Jurkat, Clone E6-1 (cell line): Measurements from ENCODE around the gene ARHGEF39.
A peak's percentile ranks its signal among the peaks of the same experiment; 100 is the strongest.
"Not testable (repeated sequence)": the region's sequence is repeated elsewhere in the genome, so short reads cannot be mapped to it uniquely, and the experiment has no call there.

Experiments used
- DNase-seq: peaks from one replicate; pipeline ENCODE4 v3.0.0-alpha.2; 2011; ENCODE audit warnings: low read depth, low spot score
- H3K4me3 ChIP-seq: 2 replicates; pipeline ENCODE4 v1.5.1; 2011; ENCODE audit warnings: mild to moderate bottlenecking, low read length, control low read depth, moderate library complexity

The ARHGEF39 gene

DNA sequence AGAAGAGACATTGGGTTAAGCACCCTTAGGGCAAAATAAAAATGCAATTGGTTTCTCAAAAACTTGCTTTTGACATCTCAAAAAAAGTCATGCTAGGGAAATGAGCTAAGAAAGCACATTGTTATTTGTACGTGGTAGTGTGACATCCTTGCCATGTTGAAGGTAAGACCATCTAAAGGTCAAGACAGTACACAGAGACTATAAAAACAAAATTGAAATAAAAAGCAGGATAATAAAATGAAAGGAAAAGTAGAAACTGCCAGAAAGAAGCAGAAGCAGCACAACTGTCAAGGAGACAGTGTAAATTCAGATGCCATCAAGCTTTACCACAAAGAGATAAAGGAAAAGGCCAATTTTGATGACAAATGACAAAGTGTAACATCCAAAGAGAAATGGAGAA lies 25.8 kb downstream of the ARHGEF39 start:
- not testable (repeated sequence) for DNase-seq, H3K4me3 ChIP-seq

DNA sequence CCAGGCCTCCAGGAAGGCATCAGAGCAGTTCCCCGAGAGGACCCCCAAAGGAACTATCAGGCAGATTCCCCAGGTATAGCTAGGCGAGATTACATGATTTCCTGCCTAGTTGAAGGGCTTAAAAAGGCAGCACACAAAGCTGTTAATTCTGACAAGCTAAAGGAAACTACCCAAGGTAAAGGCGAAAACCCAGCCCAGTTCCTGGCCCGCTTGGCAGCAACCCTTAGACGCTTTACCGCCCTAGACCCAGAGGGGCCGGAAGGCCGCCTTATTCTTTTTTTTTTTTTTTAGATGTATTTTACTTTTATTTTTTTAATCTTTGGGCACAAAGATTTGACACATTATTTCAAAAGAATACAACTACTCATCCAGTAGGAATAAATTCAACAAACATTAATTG lies 26.2 kb downstream of the ARHGEF39 start:
- not testable (repeated sequence) for DNase-seq, H3K4me3 ChIP-seq

DNA sequence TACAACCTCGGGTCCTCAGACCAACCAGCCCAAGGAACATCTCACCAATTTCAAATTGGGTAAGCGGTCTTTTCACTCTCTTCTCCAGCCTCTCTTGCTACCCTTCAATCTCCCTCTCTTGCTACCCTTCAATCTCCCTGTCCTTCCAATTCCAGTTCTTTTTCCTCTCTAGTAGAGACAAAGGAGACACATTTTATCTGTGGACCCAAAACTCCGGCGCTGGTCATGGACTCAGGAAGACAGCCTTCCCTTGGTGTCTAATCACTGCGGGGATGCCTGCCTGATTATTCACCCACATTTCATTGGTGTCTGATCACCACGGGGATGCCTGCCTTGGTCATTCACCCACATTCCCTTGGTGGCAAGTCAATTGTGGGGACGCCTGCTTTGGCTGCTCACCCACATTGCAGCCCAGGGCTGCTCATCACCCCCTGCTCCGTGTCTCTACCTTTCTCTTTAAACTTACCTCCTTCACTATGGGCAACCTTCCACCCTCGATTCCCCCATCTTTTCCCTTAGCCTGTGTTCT lies 27.5 kb downstream of the ARHGEF39 start:
- not testable (repeated sequence) for H3K4me3 ChIP-seq

DNA sequence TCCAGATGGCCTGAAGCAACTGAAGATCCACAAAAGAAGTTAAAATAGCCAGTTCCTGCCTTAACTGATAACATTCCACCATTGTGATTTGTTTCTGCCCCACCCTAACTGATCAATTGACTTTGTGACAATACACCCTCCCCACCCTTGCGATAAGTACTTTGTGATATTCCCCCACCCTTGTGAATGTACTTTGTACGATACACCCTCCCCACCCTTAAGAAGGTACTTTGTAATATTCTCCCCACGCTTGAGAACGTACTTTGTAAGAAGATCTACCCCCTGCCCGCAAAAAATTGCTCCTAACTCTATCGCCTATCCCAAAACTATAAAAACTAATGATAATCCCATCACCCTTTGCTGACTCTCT lies 28.1 kb downstream of the ARHGEF39 start:
- DNase-seq, H3K4me3 ChIP-seq: not testable (repeated sequence)

More for the DNA sequence above, 27.5 kb downstream of the ARHGEF39 start:
- DNase-seq = not testable (repeated sequence)

DNA sequence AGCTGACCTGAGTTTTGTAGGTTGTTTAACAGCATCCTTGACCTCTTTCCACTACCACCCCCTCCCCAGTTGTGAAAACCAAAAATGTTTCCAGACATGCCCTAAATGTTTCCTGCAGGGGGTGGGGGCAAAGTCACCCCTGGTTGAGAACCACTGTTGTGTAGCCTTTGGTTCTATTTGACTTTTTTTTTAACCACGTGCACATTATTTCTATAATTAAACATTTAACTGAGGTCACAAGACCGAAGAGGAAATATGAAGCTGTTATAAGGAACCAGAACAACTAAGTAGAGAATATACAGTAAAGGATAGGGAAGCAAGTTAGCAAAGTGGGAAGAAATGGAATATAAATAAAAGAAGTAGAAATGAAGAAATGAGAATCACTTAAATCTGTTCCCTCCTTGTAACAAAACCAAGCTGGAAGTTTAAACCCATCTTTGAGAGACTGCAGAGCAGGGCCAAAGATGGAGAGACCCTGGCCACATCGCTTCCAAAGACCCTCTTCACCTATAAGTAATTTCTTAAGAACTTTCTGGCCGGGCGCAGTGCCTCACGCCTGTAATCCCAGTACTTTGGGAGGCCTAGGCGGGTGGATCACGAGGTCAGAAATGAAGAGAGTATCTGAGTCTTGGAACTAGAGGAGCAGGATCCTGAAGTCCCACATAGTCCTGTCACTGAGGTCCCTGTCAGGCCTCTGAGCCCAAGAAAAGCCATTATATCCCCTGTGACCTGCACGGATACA lies 28.7 kb downstream of the ARHGEF39 start:
- no peak overlapping the region for H3K4me3 ChIP-seq
- no peak for DNase-seq

DNA sequence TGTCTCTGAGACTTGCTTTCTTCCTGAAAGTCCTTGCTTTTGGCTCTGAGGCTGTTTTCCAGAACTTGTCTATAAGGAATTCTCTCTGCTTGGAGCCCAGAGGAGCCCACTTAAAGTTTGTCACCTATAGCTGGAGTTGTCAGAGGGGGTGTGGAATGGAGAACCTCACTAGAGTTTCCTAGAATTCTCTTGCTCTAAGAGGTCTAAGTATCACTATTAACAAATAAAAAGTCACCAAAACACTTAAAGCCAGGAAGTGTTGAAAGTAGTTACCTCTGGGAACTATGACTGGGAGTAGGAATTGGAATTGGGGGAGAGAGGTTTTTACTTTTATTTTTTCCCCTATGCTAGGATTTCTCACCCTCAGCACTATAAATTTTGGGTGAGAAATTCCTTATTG lies 29.3 kb downstream of the ARHGEF39 start:
- DNase-seq = no peak
- no peak overlapping the region for H3K4me3 ChIP-seq

DNA sequence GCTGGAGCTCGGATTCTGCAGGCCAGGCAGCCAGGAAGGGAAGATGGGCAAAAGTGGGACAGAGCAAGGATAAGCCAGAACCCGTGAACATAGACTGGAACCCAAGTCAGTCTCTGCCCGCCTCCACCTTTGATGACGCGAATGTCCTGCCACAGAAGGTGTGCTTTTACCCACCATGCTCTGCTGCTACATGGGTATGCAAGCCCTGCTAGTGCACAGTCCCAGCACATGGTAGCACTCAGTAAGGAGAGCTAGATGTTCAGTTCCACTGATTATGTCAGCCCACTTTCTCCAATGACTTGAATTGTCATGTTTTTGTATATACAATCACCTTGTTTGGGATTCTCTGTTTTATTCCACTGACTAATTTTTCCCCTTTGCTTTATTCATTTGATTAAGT lies 35.4 kb downstream of the ARHGEF39 start:
- no peak for DNase-seq
- H3K4me3 ChIP-seq = no peak overlapping the region

DNA sequence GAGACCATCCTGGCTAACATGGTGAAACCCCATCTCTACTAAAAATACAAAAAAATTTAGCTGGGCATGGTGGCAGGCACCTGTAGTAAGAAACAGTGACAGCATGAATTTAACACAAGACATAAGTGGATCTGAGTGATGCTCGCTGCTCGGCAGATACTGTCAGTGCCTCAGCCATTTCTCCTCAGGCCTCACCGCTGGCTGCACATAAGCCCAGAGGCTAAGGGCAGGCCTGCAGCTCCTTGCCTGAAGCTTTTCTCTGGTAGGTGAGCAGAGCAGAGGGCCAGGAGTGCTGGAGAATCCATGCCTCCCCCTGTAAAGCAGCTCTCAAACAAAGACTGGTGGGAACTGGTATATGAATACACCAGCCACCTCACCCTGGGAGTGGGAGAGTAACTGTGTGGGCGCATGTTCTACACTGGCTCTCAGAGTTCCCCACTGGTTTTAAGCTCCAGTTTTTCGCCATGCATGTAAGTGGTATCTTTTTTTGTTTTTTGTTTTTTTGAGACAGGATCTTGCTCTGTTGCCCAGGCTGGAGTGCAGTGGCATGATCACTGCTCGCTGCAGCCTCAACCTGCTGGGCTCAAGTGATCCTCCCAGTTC lies 36.5 kb downstream of the ARHGEF39 start:
- no peak for DNase-seq
- no peak overlapping the region for H3K4me3 ChIP-seq

DNA sequence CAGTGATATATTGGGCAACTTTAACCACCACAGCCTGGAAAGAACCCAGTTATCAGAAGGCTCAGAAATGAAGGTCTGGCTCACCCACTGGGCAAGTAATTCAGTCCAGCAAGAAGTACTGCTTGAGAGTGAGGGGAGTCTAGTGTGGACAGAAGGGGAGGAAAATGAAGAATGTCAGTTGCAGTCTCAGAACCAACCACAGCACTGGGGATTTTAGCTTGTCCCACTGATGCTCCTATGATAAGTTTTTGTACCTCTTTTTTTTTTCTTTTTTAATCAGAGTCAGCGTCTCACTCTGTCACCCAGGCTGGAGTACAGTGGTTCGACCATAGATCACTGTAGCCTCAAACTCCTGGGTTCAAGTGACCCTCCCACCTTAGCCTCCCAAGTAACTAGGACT lies 37.4 kb downstream of the ARHGEF39 start:
- no peak overlapping the region for H3K4me3 ChIP-seq
- no peak for DNase-seq

DNA sequence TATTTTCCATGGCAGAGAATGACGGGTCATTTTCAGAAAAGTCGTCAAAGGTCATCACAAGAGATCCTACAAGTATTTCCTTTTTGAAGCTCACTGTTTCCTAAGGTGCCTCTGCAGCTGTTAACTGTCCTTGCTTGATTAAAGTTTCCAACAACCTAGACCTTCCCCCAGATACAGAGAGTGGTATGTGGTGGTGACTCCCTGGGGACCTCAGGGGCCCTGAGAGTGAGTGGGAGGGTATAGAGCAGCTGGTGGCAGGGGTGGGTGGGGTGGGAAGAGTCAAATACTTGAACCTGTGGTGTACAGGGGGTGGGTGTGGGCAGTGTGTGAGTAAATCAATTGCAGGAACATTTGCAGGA lies 45.2 kb downstream of the ARHGEF39 start:
- H3K4me3 ChIP-seq = peak overlapping the region; percentile 33
- peak; percentile 80 for DNase-seq

DNA sequence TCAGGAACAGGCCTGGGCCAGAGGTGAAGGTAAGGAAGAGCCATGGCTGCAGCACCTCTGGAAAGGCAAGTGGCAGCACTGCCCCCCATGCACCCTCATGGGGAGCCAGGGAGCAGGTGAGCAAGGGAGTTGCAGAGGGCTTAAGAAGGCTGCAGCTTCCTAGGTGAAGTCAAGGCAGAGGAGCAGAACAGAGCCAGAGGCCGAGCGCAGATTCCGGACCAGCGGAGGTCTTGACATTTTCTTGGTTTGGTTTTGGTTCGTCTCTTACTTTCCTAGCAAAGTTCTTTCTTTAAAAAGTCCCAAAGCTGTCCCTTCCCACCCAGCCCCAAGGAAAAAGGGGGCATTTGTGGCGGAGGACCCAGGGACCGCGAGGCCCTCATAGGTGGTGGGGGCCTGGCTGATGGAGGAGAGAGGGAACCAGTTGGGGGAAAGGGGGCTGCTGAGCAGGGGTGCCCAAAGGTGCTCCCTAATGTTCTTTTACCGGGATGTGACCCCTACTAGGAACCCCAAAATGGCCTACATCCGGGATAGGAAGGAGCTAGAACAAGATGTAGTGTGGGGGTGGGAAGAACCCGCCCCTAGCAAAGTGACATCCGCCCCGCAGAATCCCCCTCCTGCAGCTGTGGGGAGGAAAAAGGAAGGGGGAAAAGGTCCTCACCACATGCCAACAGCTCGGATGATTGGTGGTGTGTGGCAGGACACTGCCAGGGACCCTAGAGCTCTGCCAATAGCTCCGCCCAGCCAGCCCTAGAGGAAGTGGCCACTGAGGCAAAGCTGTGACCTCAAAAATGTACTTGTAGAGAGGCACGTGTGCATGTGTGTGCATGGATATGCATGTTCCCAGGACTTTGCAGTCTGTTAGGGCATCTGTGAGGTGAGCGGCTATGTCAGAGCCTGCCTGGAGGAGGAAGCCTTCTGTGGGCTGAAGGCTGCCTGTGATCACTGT lies 45.9 kb downstream of the ARHGEF39 start:
- H3K4me3 ChIP-seq = peak overlapping the region; percentile 33
- DNase-seq = peak; percentile 96

DNA sequence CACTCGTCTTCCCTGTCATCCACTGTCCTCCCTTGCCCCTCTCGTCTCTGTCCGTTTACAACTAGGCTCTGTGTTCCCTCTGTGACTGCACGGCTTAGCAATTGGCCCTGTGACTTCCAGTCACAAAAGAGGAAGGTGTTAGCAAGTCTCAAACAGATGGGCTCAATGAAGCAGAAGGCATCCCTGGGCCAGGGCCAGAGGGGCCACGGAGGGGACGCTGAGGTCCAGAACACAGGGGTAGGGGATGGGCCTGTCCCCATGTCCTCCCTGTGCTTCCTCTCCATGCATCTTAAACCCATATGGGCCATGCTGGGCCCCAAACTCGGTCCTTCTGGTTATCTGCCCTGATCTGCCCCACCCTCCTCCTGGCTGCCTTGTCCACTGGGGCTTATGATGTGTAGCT lies 46.7 kb downstream of the ARHGEF39 start, which contains the start of gene CD72:
Gene CD72, minus strand, starts transcription at position 89 of the 403 bp plus-strand sequence. CDS start 110 bp downstream, outside the sequence.
- peak within 1 kb of the TSS; percentile 33 for H3K4me3 ChIP-seq
- DNase-seq = no peak

DNA sequence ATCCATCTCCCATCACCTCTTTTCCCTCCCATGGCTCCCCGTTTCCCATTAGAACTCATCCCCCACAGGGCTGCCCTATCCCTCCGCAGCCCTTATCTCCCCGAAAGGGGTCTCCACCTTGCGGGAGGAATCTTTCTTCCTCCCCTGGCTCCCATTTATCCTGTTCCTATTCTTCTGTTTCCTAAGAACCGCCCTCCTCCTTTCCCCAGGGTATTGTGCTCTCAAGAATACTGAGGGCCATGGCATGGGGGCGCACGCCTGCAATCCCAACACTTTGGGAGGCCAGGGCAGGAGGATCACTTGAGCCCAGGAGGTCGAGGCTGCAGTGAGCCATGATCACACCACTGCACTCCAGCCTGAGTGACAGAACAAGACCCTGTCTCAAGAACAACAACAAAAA lies 47.4 kb downstream of the ARHGEF39 start:
- no peak overlapping the region for H3K4me3 ChIP-seq
- DNase-seq = no peak

DNA sequence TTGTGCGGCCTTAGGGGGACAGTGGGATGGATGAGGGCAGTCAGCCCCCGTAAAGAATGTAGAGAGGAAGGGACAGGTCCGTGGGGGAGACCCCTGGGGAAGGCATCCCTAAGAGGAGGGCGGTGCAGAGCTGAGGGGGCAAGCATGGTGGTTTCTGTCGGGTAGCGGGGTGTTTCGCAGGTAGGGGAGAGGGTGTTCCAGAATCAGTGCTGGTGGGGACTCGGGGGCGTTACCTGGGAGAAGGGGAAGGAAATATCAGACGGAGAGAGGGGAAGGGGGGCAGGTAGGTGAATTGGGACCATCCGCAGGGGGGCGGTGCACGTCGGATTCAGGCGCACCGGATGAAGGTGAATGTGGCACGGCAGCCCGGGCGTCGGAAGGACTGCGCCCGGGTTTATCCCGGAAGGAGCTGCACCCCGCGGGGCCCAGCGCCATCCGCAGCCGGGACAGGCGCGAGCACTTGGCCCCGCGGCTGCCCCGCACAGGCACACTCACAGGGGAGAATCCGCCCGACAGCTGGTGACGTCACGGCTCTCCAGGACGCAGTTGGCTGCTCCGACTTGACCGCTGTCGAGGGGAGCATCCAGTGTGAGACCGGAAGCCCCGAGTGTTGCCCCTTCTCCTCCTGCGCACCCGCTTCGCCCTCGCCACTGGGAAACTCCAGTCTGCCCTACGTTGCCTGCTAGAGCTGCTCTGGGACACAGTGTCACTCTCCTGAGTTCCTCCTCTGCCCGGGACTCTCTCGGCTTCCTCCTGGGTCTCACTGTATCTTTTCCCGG lies 48.1 kb downstream of the ARHGEF39 start:
- no peak for DNase-seq
- H3K4me3 ChIP-seq = no peak overlapping the region

DNA sequence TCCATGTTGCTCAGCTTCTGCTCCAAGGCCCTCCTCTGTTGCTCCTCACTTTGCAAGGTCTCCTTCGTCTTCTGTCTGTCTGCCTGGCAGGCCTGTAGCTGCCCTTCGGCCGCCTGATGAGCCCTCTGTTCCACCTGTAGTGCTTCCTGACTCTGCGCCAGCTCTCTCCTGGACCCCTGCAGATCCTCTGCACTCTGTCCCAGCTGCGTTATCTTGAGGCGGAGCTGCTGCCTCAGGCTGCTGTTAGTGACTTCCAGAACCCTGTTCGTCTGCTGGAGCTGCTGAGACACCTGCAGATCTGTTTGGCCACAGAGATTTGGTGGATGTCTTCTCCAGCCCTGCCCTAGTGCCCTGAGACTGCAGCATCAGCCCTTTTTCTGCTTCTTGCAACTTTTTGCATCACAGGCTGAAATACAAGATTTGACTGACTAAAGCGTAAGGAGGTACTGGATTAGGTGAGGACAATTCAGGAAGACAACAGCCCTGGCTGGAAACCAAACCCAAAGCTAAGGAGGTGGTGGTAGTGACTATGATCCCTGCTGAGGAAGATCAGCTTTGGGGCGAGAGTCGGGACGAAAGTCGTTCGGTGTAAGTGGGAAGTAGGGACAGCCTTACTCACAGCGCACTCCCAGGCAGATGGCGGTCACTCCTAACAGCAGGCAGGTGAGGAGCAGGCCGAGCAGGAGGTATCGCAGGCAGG lies 48.9 kb downstream of the ARHGEF39 start:
- DNase-seq = peak; percentile 25
- no peak overlapping the region for H3K4me3 ChIP-seq

DNA sequence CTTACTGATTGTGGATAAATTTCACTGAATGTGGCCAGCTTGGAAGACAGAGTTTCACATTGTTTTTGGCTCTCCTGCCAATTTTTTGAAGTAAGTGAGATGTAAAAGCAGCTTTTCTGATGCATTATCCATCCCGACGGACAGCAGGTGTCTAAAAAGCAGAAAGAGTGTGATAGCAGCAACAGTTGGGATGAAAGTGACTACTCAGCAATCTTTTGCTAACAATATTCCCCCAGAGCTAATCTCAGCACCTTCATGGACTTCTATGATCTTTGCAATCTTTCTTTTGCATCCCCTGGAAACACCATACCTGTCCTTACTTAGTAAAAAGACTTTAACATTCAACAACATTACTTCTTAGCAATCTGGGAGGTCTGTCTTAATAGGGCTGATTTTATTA lies 52.2 kb downstream of the ARHGEF39 start:
- no peak overlapping the region for H3K4me3 ChIP-seq
- no peak for DNase-seq

DNA sequence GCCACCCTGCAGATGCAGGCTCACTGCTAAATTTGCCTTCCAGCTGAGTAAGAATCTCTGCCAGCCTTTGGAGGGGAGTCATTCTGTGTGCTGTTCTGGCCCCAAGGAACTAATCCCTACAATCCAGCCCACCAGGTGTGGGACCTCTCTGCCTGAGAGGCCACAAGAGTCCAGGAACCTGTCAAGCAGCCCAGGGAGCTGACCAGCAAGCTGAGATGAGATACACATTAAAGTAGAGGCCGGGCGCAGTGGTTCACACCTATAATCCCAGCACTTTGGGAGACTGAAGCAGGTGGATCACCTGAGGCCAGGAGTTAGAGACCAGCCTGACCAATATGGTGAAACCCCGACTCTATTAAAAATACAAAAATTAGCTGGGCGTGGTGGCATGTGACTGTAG lies 52.9 kb downstream of the ARHGEF39 start:
- not testable (repeated sequence) for DNase-seq, H3K4me3 ChIP-seq

DNA sequence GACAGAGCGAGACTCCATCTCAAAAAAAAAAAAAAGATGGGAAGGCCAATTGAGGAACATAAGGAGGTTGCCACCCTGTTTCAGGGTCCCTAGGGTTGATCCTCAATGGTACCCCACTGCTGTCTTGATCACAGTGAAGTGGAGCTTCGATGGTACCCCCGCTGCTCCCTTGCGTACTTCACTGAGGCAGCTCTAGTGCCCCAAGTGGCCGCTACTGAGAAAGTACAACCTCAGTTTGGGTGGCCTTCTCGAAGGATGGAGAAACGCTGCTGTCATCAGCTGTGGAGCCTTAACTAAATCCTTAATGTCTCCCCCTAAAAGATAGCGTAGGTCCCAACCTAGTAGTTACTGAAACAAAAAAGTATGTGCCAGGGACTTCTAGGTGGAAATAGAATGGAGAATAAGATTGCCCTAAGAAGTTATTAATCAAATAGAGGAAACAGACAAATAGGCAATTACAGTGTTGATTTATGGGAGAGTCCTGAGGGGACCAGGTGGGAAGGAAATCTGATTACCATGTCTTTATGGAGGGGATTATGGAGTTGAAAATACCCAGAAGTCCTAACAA lies 53.7 kb downstream of the ARHGEF39 start:
- peak; percentile 48 for DNase-seq
- no peak overlapping the region for H3K4me3 ChIP-seq
